Fibroblast of villous mesenchyme (primary cell): ENCODE measurements around the gene SPPL2A. TPM values are rescaled to one million over a fixed set of nuclear protein-coding genes. Genes with fewer than 3 reads are reported as not detected.

Experiments
- DNase-seq: peaks from one replicate; pipeline ENCODE4 v3.0.0-alpha.2; 2010; ENCODE audit warnings: low read depth
- H3K4me3 ChIP-seq: 2 replicates; pipeline ENCODE4 v1.5.1; 2011; ENCODE audit warnings: low read depth, mild to moderate bottlenecking, low read length
- CTCF ChIP-seq: IDR thresholded peaks from 2 replicates; pipeline ENCODE4 v1.5.1; 2012; ENCODE audit warnings: low read depth, mild to moderate bottlenecking, low read length; ENCODE audit not compliant: insufficient read depth
- total RNA-seq: library from RNA; depleted of rRNA; stranded (reverse); fragments of >200 nt; gene quantifications from 2 replicates; pipeline ENCODE4 v1.2.3, GENCODE V29; 2012

Gene SPPL2A
- total RNA-seq, 1 donor = 75.6 TPM

- TF ChIP-seq CTCF = no peak
- no peak for DNase-seq
- no peak overlapping the region for H3K4me3 ChIP-seq
Measured at GRCh38 chr15:50718700-50719125, 46.8 kb downstream of the SPPL2A start.

- no peak for TF ChIP-seq CTCF
- no peak overlapping the region for H3K4me3 ChIP-seq
- DNase-seq = no peak
Measured at GRCh38 chr15:50712018-50712417, 53.5 kb downstream of the SPPL2A start.

- TF ChIP-seq CTCF = no peak
- no peak for DNase-seq
- H3K4me3 ChIP-seq = no peak overlapping the region
Measured at GRCh38 chr15:50710585-50710984, 54.9 kb downstream of the SPPL2A start.

GRCh38 chr15:50707878-50708427 is 57.6 kb downstream of the SPPL2A start:
- no peak for DNase-seq
- TF ChIP-seq CTCF = no peak
- H3K4me3 ChIP-seq = no peak overlapping the region

- H3K4me3 ChIP-seq = no peak overlapping the region
- TF ChIP-seq CTCF = no peak
- DNase-seq = no peak
Measured at GRCh38 chr15:50702762-50703334, 62.7 kb downstream of the SPPL2A start.

- no peak for DNase-seq
- no peak overlapping the region for H3K4me3 ChIP-seq
- TF ChIP-seq CTCF = no peak
Measured at GRCh38 chr15:50698101-50698500, 67.4 kb downstream of the SPPL2A start.
